Ishikawa (cell line): ENCODE results near the gene GJA4.

Experiments
- EP300 ChIP-seq: IDR thresholded peaks from 2 replicates; pipeline ENCODE4 v1.6.1; 2012; ENCODE audit warnings: borderline replicate concordance
- RAD21 ChIP-seq: IDR thresholded peaks from 2 replicates; pipeline ENCODE4 v1.6.1; 2012; ENCODE audit warnings: low read depth
- TAF1 ChIP-seq: IDR thresholded peaks from 2 replicates; pipeline ENCODE4 v1.6.1; 2012; ENCODE audit warnings: low read depth, mild to moderate bottlenecking
- TCF12 ChIP-seq: IDR thresholded peaks from 2 replicates; pipeline ENCODE4 v1.6.1; 2012; ENCODE audit warnings: low read depth
- YY1 ChIP-seq: IDR thresholded peaks from 2 replicates; pipeline ENCODE4 v1.6.1; 2012; ENCODE audit warnings: low read depth
- TF ChIP-seq, protein P1 (sequence below): IDR thresholded peaks from 2 replicates; pipeline ENCODE4 v1.6.1; 2012

DNA sequence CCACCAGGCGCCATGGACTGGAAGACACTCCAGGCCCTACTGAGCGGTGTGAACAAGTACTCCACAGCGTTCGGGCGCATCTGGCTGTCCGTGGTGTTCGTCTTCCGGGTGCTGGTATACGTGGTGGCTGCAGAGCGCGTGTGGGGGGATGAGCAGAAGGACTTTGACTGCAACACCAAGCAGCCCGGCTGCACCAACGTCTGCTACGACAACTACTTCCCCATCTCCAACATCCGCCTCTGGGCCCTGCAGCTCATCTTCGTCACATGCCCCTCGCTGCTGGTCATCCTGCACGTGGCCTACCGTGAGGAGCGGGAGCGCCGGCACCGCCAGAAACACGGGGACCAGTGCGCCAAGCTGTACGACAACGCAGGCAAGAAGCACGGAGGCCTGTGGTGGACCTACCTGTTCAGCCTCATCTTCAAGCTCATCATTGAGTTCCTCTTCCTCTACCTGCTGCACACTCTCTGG is 8.0 kb upstream of the GJA4 start:
- TF ChIP-seq RAD21 (no peak), TAF1 (no peak), EP300 (no peak), YY1 (no peak), TCF12 (no peak)
- TF ChIP-seq, protein P1, sequence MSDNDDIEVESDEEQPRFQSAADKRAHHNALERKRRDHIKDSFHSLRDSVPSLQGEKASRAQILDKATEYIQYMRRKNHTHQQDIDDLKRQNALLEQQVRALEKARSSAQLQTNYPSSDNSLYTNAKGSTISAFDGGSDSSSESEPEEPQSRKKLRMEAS = no peak
